HEK293 (cell line): ENCODE results near the gene FILIP1.

Experiments used
- CTCF ChIA-PET: fragments of 350-600 bp; formaldehyde crosslinking; extraction: SDS; loops from one replicate; lab custom pipeline; 2021; ENCODE audit warnings: antibody characterized with exemption; lab: Yijun Ruan, JAX
- POLR2A ChIA-PET: fragments of 300-600 bp; formaldehyde crosslinking; extraction: SDS; loops from one replicate; lab custom pipeline; 2020; ENCODE audit warnings: antibody characterized with exemption, inconsistent platforms; lab: Yijun Ruan, JAX
- H3K27ac ChIP-seq: fragments of 200-500 bp; sonication (Bioruptor generic); 2 replicates; pipeline ENCODE4 v1.5.1; 2014; ENCODE audit warnings: low read depth, low read length, control low read depth, inconsistent platforms; ENCODE audit errors: extremely low read depth
- H3K36me3 ChIP-seq, 2 experiments: fragments of 200-500 bp in 1 of 2; sonication (Bioruptor generic) in 1 of 2; 1 replicate in 1 of 2; 2 replicates in 1 of 2; pipeline ENCODE4 v1.5.1; 2014 to 2017; ENCODE audit warnings: inconsistent platforms in 2 of 2, low read length in 2 of 2; ENCODE audit not compliant: control insufficient read depth in 2 of 2, insufficient read depth in 1 of 2
- H3K4me1 ChIP-seq: fragments of 200-500 bp; sonication (Bioruptor generic); 2 replicates; pipeline ENCODE4 v1.5.1; 2014; ENCODE audit warnings: mild to moderate bottlenecking, low read length, inconsistent platforms; ENCODE audit not compliant: control insufficient read depth, insufficient read depth
- H3K4me3 ChIP-seq: 2 replicates; pipeline ENCODE4 v1.5.1; 2011; ENCODE audit warnings: low read depth, mild to moderate bottlenecking, control low read depth, low read length, moderate library complexity
- H3K9me3 ChIP-seq: fragments of 200-500 bp; sonication (Bioruptor generic); 2 replicates; pipeline ENCODE4 v1.5.1; 2014; ENCODE audit warnings: low read depth, low read length, inconsistent platforms; ENCODE audit not compliant: control insufficient read depth, insufficient read depth
- IKZF3 ChIP-seq: fragments of 450-650 bp; IDR thresholded peaks from 2 replicates; pipeline ENCODE4 v1.5.0; 2018; ENCODE audit warnings: missing biosample characterization, mild to moderate bottlenecking, missing genetic modification characterization, moderate library complexity
- KLF1 ChIP-seq: fragments of 450-650 bp; formaldehyde crosslinking; IDR thresholded peaks from 2 replicates; pipeline ENCODE4 v1.5.1; 2016; ENCODE audit warnings: missing biosample characterization, missing genetic modification characterization
- KLF10 ChIP-seq: fragments of 450-650 bp; IDR thresholded peaks from 2 replicates; pipeline ENCODE4 v1.5.1; 2018; ENCODE audit warnings: missing biosample characterization, mild to moderate bottlenecking, missing genetic modification characterization
- MEIS1 ChIP-seq: sonication (generic); formaldehyde crosslinking; IDR thresholded peaks from 2 replicates; pipeline ENCODE4 v1.8.1; 2022; ENCODE audit warnings: missing genetic modification reagents, mild to moderate bottlenecking, borderline replicate concordance
- MZF1 ChIP-seq: fragments of 450-650 bp; formaldehyde crosslinking; IDR thresholded peaks from 2 replicates; pipeline ENCODE4 v1.5.1; 2017; ENCODE audit warnings: missing biosample characterization, missing genetic modification characterization, borderline replicate concordance
- OVOL3 ChIP-seq: fragments of 450-650 bp; formaldehyde crosslinking; IDR thresholded peaks from 2 replicates; pipeline ENCODE4 v1.5.1; 2016; ENCODE audit warnings: missing biosample characterization, missing genetic modification characterization
- YY1 ChIP-seq: fragments of 450-650 bp; formaldehyde crosslinking; IDR thresholded peaks from 2 replicates; pipeline ENCODE4 v1.5.1; 2018; ENCODE audit warnings: missing biosample characterization, missing genetic modification characterization
- ZNF114 ChIP-seq: fragments of 450-650 bp; formaldehyde crosslinking; IDR thresholded peaks from 2 replicates; pipeline ENCODE4 v1.5.0; 2017; ENCODE audit warnings: missing biosample characterization, missing genetic modification characterization
- ZNF2 ChIP-seq: fragments of 450-650 bp; formaldehyde crosslinking; IDR thresholded peaks from 2 replicates; pipeline ENCODE4 v1.5.1; 2016; ENCODE audit warnings: missing biosample characterization, missing genetic modification characterization
- ZNF311 ChIP-seq: fragments of 450-650 bp; formaldehyde crosslinking; IDR thresholded peaks from 2 replicates; pipeline ENCODE4 v1.5.1; 2017; ENCODE audit warnings: missing biosample characterization, missing genetic modification characterization, borderline replicate concordance
- ZNF350 ChIP-seq: fragments of 450-650 bp; formaldehyde crosslinking; IDR thresholded peaks from 2 replicates; pipeline ENCODE4 v1.5.0; 2017; ENCODE audit warnings: missing biosample characterization, mild to moderate bottlenecking, missing genetic modification characterization
- ZNF510 ChIP-seq: fragments of 450-650 bp; formaldehyde crosslinking; IDR thresholded peaks from 2 replicates; pipeline ENCODE4 v1.5.1; 2018; ENCODE audit warnings: mild to moderate bottlenecking, missing genetic modification characterization, missing biosample characterization; ENCODE audit not compliant: insufficient replicate concordance
- ZNF692 ChIP-seq: fragments of 450-650 bp; formaldehyde crosslinking; IDR thresholded peaks from 2 replicates; pipeline ENCODE4 v1.5.1; 2016; ENCODE audit warnings: missing biosample characterization, missing genetic modification characterization
- ZNF792 ChIP-seq: fragments of 450-650 bp; formaldehyde crosslinking; IDR thresholded peaks from 2 replicates; pipeline ENCODE4 v1.5.1; 2016; ENCODE audit warnings: missing biosample characterization, missing genetic modification characterization
- ZNF837 ChIP-seq: fragments of 450-650 bp; formaldehyde crosslinking; IDR thresholded peaks from 2 replicates; pipeline ENCODE4 v1.5.1; 2016; ENCODE audit warnings: missing biosample characterization, missing genetic modification characterization
- ZSCAN5A ChIP-seq: fragments of 450-650 bp; formaldehyde crosslinking; IDR thresholded peaks from 2 replicates; pipeline ENCODE4 v1.5.1; 2016; ENCODE audit warnings: missing biosample characterization, missing genetic modification characterization
- TF ChIP-seq, protein P1 (sequence below): fragments of 450-650 bp; formaldehyde crosslinking; IDR thresholded peaks from 2 replicates; pipeline ENCODE4 v1.5.1; 2017; ENCODE audit warnings: missing biosample characterization, missing genetic modification characterization
- TF ChIP-seq, protein P2 (sequence below): fragments of 450-650 bp; formaldehyde crosslinking; IDR thresholded peaks from 2 replicates; pipeline ENCODE4 v1.5.1; 2016; ENCODE audit warnings: missing biosample characterization, missing genetic modification characterization, borderline replicate concordance
- TF ChIP-seq, protein P3 (sequence below): fragments of 450-650 bp; formaldehyde crosslinking; IDR thresholded peaks from 2 replicates; pipeline ENCODE4 v1.5.1; 2017; ENCODE audit warnings: missing biosample characterization, missing genetic modification characterization
- TF ChIP-seq, protein P4 (sequence below): fragments of 450-650 bp; formaldehyde crosslinking; IDR thresholded peaks from 2 replicates; pipeline ENCODE4 v1.5.1; 2016; ENCODE audit warnings: missing biosample characterization, missing genetic modification characterization

Gene FILIP1

GRCh38 chr6:75344455-75344854 is 149.1 kb downstream of the FILIP1 start:
- ChIA-PET POLR2A (no interaction called here), CTCF (interaction anchor here (0.6 to 1.8 kb wide), 5 partner anchors 23 to 270 kb away, joined by 3 to 7 read pairs (median 3); no protein-coding TSS in a partner anchor)
- H3K36me3 ChIP-seq = no peaks in the 10 kb centered on the region
- no peak overlapping the region for H3K4me3 ChIP-seq
- H3K27ac ChIP-seq = no peak overlapping the region
- H3K9me3 ChIP-seq = no peaks in the 10 kb centered on the region
- TF ChIP-seq ZNF311 (tag by site-specific recombination) (no peak), ZNF792 (tag by site-specific recombination) (no peak), ZNF350 (tag by site-specific recombination) (no peak), IKZF3 (tag by site-specific recombination) (no peak), KLF1 (tag by site-specific recombination) (no peak), ZNF510 (no peak), ZSCAN5A (tag by site-specific recombination) (no peak), ZNF837 (tag by site-specific recombination) (no peak), MEIS1 (CRISPR knock-in tag) (no peak), KLF10 (tag by site-specific recombination) (no peak), ZNF692 (tag by site-specific recombination) (no peak), OVOL3 (tag by site-specific recombination) (no peak), ZNF114 (no peak), ZNF2 (tag by site-specific recombination) (no peak), MZF1 (tag by site-specific recombination) (no peak), YY1 (tag by site-specific recombination) (no peak)
- TF ChIP-seq, protein P1, sequence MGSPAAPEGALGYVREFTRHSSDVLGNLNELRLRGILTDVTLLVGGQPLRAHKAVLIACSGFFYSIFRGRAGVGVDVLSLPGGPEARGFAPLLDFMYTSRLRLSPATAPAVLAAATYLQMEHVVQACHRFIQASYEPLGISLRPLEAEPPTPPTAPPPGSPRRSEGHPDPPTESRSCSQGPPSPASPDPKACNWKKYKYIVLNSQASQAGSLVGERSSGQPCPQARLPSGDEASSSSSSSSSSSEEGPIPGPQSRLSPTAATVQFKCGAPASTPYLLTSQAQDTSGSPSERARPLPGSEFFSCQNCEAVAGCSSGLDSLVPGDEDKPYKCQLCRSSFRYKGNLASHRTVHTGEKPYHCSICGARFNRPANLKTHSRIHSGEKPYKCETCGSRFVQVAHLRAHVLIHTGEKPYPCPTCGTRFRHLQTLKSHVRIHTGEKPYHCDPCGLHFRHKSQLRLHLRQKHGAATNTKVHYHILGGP (tag by site-specific recombination) = no peak
- TF ChIP-seq, protein P2, sequence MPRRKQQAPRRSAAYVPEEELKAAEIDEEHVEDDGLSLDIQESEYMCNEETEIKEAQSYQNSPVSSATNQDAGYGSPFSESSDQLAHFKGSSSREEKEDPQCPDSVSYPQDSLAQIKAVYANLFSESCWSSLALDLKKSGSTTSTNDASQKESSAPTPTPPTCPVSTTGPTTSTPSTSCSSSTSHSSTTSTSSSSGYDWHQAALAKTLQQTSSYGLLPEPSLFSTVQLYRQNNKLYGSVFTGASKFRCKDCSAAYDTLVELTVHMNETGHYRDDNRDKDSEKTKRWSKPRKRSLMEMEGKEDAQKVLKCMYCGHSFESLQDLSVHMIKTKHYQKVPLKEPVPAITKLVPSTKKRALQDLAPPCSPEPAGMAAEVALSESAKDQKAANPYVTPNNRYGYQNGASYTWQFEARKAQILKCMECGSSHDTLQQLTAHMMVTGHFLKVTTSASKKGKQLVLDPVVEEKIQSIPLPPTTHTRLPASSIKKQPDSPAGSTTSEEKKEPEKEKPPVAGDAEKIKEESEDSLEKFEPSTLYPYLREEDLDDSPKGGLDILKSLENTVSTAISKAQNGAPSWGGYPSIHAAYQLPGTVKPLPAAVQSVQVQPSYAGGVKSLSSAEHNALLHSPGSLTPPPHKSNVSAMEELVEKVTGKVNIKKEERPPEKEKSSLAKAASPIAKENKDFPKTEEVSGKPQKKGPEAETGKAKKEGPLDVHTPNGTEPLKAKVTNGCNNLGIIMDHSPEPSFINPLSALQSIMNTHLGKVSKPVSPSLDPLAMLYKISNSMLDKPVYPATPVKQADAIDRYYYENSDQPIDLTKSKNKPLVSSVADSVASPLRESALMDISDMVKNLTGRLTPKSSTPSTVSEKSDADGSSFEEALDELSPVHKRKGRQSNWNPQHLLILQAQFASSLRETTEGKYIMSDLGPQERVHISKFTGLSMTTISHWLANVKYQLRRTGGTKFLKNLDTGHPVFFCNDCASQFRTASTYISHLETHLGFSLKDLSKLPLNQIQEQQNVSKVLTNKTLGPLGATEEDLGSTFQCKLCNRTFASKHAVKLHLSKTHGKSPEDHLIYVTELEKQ (tag by site-specific recombination) = no peak
- TF ChIP-seq, protein P3, sequence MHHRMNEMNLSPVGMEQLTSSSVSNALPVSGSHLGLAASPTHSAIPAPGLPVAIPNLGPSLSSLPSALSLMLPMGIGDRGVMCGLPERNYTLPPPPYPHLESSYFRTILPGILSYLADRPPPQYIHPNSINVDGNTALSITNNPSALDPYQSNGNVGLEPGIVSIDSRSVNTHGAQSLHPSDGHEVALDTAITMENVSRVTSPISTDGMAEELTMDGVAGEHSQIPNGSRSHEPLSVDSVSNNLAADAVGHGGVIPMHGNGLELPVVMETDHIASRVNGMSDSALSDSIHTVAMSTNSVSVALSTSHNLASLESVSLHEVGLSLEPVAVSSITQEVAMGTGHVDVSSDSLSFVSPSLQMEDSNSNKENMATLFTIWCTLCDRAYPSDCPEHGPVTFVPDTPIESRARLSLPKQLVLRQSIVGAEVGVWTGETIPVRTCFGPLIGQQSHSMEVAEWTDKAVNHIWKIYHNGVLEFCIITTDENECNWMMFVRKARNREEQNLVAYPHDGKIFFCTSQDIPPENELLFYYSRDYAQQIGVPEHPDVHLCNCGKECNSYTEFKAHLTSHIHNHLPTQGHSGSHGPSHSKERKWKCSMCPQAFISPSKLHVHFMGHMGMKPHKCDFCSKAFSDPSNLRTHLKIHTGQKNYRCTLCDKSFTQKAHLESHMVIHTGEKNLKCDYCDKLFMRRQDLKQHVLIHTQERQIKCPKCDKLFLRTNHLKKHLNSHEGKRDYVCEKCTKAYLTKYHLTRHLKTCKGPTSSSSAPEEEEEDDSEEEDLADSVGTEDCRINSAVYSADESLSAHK (tag by site-specific recombination) = no peak
- TF ChIP-seq, protein P4, sequence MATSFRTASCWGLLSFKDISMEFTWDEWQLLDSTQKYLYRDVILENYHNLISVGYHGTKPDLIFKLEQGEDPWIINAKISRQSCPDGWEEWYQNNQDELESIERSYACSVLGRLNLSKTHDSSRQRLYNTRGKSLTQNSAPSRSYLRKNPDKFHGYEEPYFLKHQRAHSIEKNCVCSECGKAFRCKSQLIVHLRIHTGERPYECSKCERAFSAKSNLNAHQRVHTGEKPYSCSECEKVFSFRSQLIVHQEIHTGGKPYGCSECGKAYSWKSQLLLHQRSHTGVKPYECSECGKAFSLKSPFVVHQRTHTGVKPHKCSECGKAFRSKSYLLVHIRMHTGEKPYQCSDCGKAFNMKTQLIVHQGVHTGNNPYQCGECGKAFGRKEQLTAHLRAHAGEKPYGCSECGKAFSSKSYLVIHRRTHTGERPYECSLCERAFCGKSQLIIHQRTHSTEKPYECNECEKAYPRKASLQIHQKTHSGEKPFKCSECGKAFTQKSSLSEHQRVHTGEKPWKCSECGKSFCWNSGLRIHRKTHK (tag by site-specific recombination) = no peak
- TF ChIP-seq, all 188 proteins: peak for 0
- H3K4me1 ChIP-seq = peaks cover 17% of the 10 kb centered on the region
